Glutamatergic neuron (in vitro differentiated cells): ENCODE results near the gene GARS1. TPM values are rescaled to one million over a fixed set of nuclear protein-coding genes. Genes with fewer than 3 reads are reported as not detected.

Experiments used
- DNase-seq: peaks from one replicate; pipeline ENCODE4 v3.0.0; 2022
- H3K27ac Mint-ChIP-seq: one replicate; pipeline ENCODE4 v1.8.0; 2020; ENCODE audit warnings: mild to moderate bottlenecking, mixed read lengths, inconsistent platforms; ENCODE audit not compliant: unreplicated experiment
- H3K27me3 Mint-ChIP-seq: one replicate; pipeline ENCODE4 v1.8.0; 2020; ENCODE audit warnings: mild to moderate bottlenecking, moderate library complexity, mixed read lengths, inconsistent platforms; ENCODE audit not compliant: unreplicated experiment
- H3K36me3 Mint-ChIP-seq: one replicate; pipeline ENCODE4 v1.8.0; 2020; ENCODE audit warnings: mild to moderate bottlenecking, mixed read lengths, inconsistent platforms; ENCODE audit not compliant: unreplicated experiment
- H3K4me1 Mint-ChIP-seq: one replicate; pipeline ENCODE4 v1.8.0; 2020; ENCODE audit warnings: mild to moderate bottlenecking, low read depth, mixed read lengths, inconsistent platforms; ENCODE audit not compliant: unreplicated experiment
- H3K4me3 Mint-ChIP-seq: one replicate; pipeline ENCODE4 v1.8.0; 2020; ENCODE audit warnings: mild to moderate bottlenecking, mixed read lengths, inconsistent platforms; ENCODE audit not compliant: unreplicated experiment
- H3K9me3 Mint-ChIP-seq: one replicate; pipeline ENCODE4 v1.8.0; 2020; ENCODE audit warnings: mild to moderate bottlenecking, moderate library complexity, mixed read lengths, inconsistent platforms; ENCODE audit not compliant: unreplicated experiment
- CTCF ChIP-seq: fragments of 200-600 bp; sonication (generic); IDR thresholded peaks from one replicate; pipeline ENCODE4 v1.5.0; 2021; ENCODE audit not compliant: partially characterized antibody, unreplicated experiment
- total RNA-seq: library from RNA; stranded (reverse); fragmentation: NEBNext Ultra II Directional; extraction: Animal tissue kit (Norgen Biotek cat#: 25700); gene quantifications from one replicate; pipeline ENCODE4 v1.2.1, GENCODE V29; 2021; ENCODE audit not compliant: unreplicated experiment

GARS1 gene
- total RNA-seq, 1 donor from 2014 or later = 511 TPM

- Mint-ChIP-seq H3K27ac (no peak overlapping the region), H3K4me1 (peaks cover 27% of the 10 kb centered on the region), H3K9me3 (peaks cover 4% of the 10 kb centered on the region), H3K36me3 (peaks cover 5% of the 10 kb centered on the region), H3K4me3 (no peak overlapping the region), H3K27me3 (peaks cover 5% of the 10 kb centered on the region)
- no peak for DNase-seq
- TF ChIP-seq CTCF = no peak
Observed at GRCh38 chr7:30644286-30644955, 49.7 kb downstream of the GARS1 start.

GRCh38 chr7:30645661-30646060, 51.0 kb downstream of the GARS1 start:
- Mint-ChIP-seq H3K9me3 (peaks cover 7% of the 10 kb centered on the region), H3K4me1 (peaks cover 38% of the 10 kb centered on the region), H3K4me3 (no peak overlapping the region), H3K36me3 (peaks cover 5% of the 10 kb centered on the region), H3K27me3 (peaks cover 11% of the 10 kb centered on the region), H3K27ac (no peak overlapping the region)
- no peak for DNase-seq
- no peak for TF ChIP-seq CTCF

- no peak for TF ChIP-seq CTCF
- peaks cover 11% of the 10 kb centered on the region for H3K27me3 Mint-ChIP-seq
- peaks cover 5% of the 10 kb centered on the region for H3K36me3 Mint-ChIP-seq
- no peak for DNase-seq
- H3K27ac Mint-ChIP-seq = no peak overlapping the region
- H3K9me3 Mint-ChIP-seq = peaks cover 7% of the 10 kb centered on the region
- H3K4me3 Mint-ChIP-seq = no peak overlapping the region
- H3K4me1 Mint-ChIP-seq = peaks cover 41% of the 10 kb centered on the region
Observed at GRCh38 chr7:30646154-30646553, 51.5 kb downstream of the GARS1 start.

- H3K4me3 Mint-ChIP-seq = peak overlapping the region; percentile 2
- DNase-seq = no peak
- peaks cover 8% of the 10 kb centered on the region for H3K9me3 Mint-ChIP-seq
- H3K27me3 Mint-ChIP-seq = peaks cover 11% of the 10 kb centered on the region
- no peak for TF ChIP-seq CTCF
- H3K4me1 Mint-ChIP-seq = peaks cover 39% of the 10 kb centered on the region
- peaks cover 5% of the 10 kb centered on the region for H3K36me3 Mint-ChIP-seq
- H3K27ac Mint-ChIP-seq = peak overlapping the region; percentile 37
Observed at GRCh38 chr7:30647589-30648364, 53.1 kb downstream of the GARS1 start.
